Activated CD8-positive, alpha-beta memory T cell treated with anti-CD3 and anti-CD28 coated beads for 24 hours (primary cell): ENCODE measurements around the gene DNAJC7.

Experiments
- DNase-seq: peaks from one replicate; pipeline ENCODE4 v3.0.0-alpha.2; 2020

The DNAJC7 gene, protein sequence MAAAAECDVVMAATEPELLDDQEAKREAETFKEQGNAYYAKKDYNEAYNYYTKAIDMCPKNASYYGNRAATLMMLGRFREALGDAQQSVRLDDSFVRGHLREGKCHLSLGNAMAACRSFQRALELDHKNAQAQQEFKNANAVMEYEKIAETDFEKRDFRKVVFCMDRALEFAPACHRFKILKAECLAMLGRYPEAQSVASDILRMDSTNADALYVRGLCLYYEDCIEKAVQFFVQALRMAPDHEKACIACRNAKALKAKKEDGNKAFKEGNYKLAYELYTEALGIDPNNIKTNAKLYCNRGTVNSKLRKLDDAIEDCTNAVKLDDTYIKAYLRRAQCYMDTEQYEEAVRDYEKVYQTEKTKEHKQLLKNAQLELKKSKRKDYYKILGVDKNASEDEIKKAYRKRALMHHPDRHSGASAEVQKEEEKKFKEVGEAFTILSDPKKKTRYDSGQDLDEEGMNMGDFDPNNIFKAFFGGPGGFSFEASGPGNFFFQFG

DNA sequence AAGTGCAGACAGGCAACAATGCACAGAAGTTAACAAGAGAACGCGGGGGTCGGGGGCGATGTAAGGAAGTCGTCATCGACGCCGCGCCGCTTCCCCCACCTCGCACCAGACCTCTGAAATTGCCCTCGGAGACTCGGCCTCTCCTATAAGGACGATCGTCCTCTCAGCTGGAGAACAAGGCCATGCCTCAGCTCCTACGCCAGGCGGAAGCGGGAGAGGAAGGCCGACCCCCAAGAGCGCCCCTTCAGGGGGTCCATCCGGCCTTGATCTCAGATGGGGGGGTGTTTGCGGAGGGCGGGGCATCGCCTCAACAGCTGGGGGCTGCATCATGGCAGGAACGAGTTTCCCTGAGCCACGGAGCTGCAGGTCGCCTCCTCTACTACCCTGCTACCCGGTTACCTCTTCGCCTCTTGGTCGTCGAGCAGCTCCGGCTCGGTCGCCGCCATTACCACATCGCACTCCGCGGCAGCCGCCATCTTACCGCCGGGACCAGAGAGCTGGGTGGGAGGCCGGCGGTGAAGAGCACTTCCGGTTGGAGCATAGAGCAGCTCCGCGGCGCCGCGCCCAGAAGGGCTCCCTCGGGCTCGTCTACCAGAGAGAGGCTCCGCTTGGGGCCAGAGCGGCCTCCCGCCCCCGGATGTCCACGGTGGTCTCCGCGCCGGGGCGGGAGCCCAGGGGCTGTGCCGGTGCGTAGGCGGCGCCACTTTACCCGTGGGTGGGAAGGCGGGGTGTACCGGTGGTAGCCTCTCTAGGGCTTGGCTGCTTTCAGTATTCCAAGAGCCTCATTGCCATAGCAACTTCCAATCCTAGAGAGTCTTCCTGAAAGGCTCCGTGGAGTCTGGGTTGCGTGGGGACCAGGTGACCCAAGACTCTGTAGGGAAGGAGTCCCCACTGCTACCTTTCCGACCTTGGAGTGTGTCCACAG lies at the start of gene DNAJC7:
Gene DNAJC7, minus strand, starts transcription at position 499 of the 925 bp plus-strand sequence. Its CDS starts 23 bp downstream, at position 476.
- peak; percentile 93 for DNase-seq

DNA sequence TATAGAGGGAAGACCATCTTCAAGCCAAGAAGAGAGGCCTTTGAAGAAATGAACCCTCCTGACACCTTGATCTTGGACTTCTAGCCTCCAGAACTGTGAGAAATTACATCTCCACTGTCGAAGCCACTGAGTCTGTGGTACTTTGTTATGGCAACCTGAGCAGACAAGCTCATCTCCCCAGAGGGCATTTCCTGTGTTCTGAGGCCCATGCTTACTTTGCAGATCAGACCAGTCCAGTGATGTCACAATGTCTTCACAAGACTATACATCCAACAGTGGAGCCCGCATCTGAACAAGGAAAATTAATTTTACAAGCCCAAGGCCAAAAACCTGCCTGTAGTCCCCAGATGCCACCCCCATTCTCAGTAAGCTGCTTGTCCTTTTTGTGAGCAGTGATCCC lies 48.0 kb upstream of the DNAJC7 start:
- no peak for DNase-seq

GRCh38 chr17:42062681-42063080 lies 45.4 kb upstream of the DNAJC7 start:
- DNase-seq, result no peak

DNA sequence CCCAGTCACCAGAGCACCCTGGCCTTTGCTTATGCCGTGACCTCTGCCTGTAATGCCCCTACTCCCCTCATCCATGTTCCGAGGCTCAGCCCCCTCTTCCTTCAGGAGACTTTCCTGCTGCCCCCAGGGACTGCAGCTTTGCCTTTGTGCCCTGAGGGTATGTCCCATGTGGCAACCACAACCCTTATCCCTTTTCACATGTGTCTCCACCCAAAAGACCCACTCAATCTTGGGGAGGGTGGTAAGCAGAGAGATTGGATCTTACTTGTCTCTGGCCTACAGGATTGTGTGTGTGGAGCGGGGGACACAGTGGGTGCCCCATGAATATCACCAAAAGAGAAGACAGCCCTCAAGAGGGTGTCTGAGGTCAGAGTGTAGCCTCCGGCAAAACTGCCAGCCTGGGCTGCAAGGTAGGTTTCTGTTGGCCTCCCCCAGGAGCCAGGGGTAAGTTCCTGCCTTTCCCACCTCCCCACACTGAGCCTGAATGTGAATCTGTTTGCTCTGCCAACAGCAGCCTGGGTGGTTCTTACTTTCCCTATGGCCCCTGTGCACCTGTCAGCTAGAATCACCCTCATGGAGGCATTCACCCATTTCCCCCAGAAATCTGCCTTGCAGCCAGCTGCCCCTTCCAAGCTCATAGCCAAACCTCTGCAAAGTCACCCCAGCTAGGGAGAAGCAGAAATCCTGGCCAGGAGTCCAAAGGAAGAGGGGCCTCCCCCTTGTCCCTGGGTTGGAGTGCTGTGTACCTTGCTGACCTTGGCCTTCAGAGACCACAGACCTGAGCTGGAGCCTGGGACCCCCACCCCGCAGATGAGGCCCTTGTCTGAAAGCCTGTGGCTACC lies 44.6 kb upstream of the DNAJC7 start:
- DNase-seq, result no peak

GRCh38 chr17:42060231-42060630 lies 43.0 kb upstream of the DNAJC7 start:
- DNase-seq, result no peak

DNA sequence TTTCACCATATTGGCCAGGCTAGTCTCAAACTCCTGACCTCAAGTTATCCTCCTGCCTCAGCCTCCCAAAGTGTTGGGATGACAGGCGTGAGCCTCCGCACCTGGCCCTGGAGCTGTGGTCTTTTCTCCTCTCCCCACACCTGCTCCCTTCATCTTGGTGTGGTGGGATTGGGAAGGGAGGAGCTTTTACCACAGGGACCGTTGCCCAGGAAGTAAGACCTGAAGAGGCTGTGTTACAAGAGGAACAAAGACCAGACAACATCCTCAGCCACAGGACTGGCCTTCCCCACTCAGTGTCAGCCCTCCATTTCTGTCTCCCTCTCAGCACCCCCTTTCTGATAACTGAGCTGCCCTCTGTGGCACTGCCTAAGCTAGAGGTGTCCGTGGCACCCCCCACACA lies 42.6 kb upstream of the DNAJC7 start:
- DNase-seq, result no peak

- no peak for DNase-seq
Measured at GRCh38 chr17:42058063-42058462, 40.8 kb upstream of the DNAJC7 start.

DNA sequence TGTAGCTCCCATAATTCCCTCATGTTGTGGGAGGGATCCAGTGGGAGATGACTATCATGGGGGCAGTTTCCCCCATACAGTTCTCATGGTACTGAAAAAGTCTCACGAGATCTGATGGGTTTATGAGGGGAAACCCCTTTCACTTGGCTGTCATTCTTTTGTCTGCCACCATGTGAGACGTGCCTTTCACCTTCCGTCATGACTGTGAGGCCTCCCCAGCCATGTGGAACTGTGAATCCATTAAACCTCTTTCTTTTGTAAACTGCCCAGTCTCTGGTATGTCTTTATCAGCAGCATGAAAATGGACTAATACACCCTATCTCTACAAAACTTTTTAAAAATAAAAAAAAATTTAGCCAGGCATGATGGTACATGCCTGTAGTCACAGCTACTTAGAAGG lies 39.4 kb upstream of the DNAJC7 start:
- no peak for DNase-seq

DNA sequence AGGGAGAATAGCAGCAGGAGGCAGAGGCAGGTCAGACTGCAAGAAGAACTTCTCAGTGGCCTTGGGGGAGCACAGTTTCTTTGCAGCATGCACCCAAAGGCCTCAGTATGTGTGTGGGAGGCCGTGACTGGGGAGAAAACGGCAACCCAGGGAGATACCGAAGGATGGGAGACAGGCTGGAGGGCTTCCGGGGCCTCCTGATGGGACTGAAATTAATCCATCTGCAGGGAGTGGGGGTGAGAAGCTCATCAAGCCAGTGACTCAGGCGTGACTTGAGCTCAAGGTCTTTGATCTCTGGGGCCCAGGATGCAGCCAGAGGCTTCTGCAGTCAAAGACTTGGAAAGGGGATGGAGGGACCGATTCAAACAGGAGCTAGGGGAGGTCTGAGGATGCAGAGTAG lies 38.3 kb upstream of the DNAJC7 start:
- DNase-seq, result no peak

DNA sequence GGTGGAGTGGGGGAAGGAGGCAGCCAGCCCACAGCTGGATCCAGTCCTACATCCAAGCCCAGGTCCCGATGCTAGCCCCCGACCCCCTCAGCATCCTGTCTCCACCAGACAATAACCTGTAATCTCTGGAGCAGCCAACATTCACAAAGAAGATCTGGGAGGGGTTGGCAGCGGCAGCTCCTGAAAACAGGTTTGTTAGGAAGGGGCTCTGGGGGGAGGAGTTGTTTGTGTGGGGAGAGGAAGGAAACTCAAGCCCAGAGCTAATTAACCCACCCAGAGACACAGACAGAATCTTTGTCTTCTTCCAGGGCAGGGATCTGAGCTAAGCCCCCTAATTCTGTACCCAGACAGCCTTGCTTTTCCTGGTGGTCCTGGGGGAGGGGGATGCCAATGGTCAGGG lies 37.8 kb upstream of the DNAJC7 start:
- DNase-seq, result no peak

DNA sequence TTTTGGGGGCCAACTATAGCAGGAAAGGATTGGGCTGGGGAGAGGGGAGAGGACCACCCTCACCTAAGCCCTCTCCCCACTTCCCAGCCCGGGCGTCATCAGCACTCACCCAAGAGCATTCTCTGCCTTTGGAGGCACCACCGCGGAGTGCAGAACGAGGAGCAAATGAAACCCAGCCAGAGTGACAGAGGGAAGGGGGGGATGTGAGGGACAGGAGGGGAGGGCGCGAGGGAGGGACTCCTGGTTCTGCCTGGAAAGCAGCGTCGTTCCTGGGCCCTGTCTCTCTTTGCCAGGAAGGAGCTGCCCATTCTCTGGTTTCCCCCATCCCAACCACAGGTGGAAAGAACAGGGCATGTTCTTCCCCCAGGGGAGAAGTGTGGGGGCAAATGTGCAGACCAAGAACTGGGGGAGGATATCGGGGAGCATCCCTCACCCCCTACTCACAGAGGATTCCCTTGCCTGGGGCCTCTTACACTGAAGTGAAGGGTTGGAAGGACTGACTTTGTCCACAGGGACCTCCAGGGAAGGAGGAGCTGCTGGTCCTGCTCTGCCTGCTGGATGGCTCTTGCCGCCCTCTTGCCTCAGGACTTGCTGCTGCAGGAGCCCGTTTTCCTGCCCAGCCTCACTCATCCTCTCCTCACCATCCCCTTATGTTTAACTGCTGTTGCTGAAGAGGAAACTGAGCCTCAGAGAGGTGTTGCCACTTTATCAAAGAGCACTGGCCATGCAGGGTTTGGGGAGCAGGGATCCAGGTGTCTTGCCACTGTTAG lies 36.7 kb upstream of the DNAJC7 start:
- no peak for DNase-seq

DNA sequence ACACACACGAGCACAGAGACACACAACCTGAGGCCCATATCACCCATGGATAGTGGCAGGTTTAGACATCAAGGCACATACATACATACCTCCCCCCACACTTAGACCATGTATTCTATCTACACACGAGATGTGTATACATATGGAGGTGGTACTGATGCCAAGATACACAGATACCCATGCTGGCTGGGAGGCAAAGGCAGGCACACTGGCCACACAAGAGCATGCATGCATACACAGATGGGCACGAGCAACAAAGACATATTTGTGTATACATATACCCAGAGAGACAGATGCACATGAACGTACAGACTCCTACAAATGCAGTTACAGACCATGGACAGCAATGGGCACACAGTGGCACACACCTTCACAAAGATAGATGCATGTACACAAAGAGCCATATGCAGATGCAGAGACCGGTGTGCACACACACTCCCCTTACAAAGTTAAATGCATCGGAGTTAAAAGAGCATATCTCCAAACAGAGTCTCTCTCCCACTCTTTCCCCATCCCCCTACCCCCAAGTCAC lies 35.2 kb upstream of the DNAJC7 start:
- no peak for DNase-seq

DNA sequence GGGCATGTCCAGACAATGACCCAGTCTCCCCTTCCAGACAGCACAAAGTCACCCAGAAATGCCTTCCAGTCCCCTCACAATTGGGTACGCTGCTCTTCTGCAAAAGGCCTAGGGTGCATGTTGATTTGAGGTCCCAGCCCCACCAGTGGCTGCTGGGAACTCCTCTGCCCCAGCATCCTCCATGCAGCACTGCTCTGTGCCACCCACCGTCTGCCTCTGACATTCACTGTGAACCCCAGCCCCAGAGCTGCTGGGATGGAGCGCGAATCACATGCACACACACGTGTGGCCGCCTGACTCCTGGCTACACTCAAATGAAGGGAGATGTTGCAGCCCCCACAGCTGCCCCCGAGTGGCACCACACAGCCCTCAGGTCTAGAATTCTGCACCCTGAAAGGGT lies 34.4 kb upstream of the DNAJC7 start:
- DNase-seq, result no peak

DNA sequence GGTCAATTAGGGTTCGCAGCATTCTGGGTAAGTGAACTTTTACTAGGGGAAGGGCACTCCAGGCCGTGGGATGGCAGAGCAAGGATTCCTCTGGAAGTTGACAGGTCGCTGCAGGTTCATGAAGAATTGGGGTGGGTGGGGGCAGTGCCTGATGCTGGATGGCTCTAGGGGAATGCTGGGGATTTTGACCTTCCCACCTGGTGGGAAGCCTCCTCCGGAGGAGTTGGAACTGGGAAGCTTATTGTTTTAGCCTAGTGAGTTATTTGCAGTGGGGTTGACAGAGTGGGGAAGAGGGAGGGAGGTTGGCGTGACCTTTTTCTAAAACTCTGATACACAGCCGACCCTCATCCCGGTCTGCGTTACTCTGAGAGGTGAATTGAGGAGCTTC lies 33.8 kb upstream of the DNAJC7 start:
- no peak for DNase-seq

DNA sequence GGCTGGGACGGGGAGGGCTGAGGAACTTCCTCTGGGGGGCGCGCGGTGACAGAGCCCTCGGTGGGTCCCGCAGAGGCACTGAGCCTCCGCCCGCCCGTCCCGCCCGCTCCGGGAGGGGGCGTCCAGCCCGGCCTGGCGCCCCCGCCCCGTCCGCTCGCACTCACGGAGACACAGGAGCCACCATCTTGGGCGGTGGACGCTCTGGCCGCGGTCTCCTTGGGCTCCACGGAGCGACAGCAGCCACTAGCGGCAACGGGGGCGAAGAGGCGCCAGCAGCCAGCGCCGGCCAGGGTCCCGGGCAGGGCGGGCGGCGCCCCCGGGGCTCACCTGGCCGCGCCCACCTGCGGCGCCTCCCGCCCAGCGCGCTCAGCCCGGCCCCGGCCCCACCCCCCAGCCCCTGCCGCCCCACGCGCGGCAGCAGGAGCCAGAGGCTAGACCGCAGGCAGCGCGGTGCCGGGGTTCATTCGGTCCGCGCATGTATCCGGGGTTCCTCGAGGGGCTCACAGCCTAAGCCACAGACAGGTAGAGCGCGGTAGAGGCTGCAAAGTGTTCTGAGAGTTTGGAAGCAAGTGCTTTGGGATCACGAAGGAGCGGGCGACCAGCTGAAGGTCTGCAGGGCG lies 33.3 kb upstream of the DNAJC7 start, which contains the start of gene C17orf113:
Gene C17orf113, minus strand, starts transcription at position 209 of the 620 bp plus-strand sequence. CDS start 7,225 bp downstream, outside the sequence.
- peak; percentile 81 for DNase-seq

GRCh38 chr17:42049834-42050392 lies 32.7 kb upstream of the DNAJC7 start:
- no peak for DNase-seq

DNA sequence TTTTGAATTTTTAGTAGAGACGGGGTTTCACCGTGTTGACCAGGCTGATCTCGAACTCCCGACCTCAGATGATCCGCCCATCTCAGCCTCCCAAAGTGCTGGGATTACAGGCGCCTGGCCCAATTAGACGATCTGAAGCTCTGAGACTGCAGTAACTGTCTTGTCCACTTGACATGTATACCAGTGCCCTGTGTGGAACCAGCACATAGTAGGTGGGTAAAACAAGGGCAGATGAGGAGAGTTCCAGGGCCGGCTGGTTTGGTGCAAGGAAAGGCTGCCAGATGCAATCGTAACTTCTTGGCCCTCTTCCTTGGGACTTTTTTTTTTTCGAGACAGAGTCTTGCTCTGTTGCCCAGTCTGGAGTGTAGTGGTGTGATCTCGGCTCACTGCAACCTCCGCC lies 30.1 kb upstream of the DNAJC7 start:
- no peak for DNase-seq

GRCh38 chr17:42045719-42046118 lies 28.5 kb upstream of the DNAJC7 start:
- DNase-seq, result no peak

GRCh38 chr17:42042598-42043319 lies 25.5 kb upstream of the DNAJC7 start:
- no peak for DNase-seq

GRCh38 chr17:42041619-42042018 lies 24.4 kb upstream of the DNAJC7 start:
- DNase-seq, result no peak
